SK-N-SH treated with all-trans-retinoic acid at 6 μM for 48 hours (cell line): ENCODE measurements around the gene SESN2.

Experiments used
- ARNTL ChIP-seq: fragments of 450-650 bp; formaldehyde crosslinking; IDR thresholded peaks from 2 replicates; pipeline ENCODE4 v1.5.0; 2020; ENCODE audit warnings: low read depth, mild to moderate bottlenecking, moderate library complexity, borderline replicate concordance
- CREB5 ChIP-seq: fragments of 250-450 bp; sonication (Bioruptor Pico); IDR thresholded peaks from 2 replicates; pipeline ENCODE4 v1.5.1; 2020; ENCODE audit warnings: low read depth, mild to moderate bottlenecking, moderate library complexity
- CSDC2 ChIP-seq: fragments of 250-450 bp; sonication (Bioruptor Pico); IDR thresholded peaks from 2 replicates; pipeline ENCODE4 v1.5.0; 2020; ENCODE audit warnings: mild to moderate bottlenecking, moderate library complexity
- GLIS3 ChIP-seq: fragments of 250-450 bp; sonication (Bioruptor Pico); IDR thresholded peaks from 2 replicates; pipeline ENCODE4 v1.5.0; 2020; ENCODE audit warnings: mild to moderate bottlenecking, moderate library complexity
- OSR1 ChIP-seq: fragments of 250-450 bp; sonication (Bioruptor Pico); IDR thresholded peaks from 2 replicates; pipeline ENCODE4 v1.8.0; 2022; ENCODE audit warnings: moderate library complexity, mild to moderate bottlenecking, inconsistent platforms
- PATZ1 ChIP-seq: fragments of 250-450 bp; sonication (Bioruptor Pico); IDR thresholded peaks from 2 replicates; pipeline ENCODE4 v1.8.0; 2020; ENCODE audit warnings: mild to moderate bottlenecking, moderate library complexity, borderline replicate concordance
- PPARA ChIP-seq: fragments of 250-450 bp; sonication (Bioruptor Pico); IDR thresholded peaks from 2 replicates; pipeline ENCODE4 v1.5.0; 2020; ENCODE audit warnings: mild to moderate bottlenecking, borderline replicate concordance
- RARB ChIP-seq: fragments of 250-450 bp; sonication (Bioruptor Pico); IDR thresholded peaks from 2 replicates; pipeline ENCODE4 v1.8.0; 2021; ENCODE audit warnings: mild to moderate bottlenecking, moderate library complexity
- TCF4 ChIP-seq: fragments of 250-450 bp; sonication (Bioruptor Pico); IDR thresholded peaks from 2 replicates; pipeline ENCODE4 v1.8.0; 2021; ENCODE audit warnings: mild to moderate bottlenecking, moderate library complexity, borderline replicate concordance
- TOX ChIP-seq: fragments of 250-450 bp; sonication (Bioruptor Pico); IDR thresholded peaks from 2 replicates; pipeline ENCODE4 v1.8.0; 2021; ENCODE audit warnings: mild to moderate bottlenecking, moderate library complexity, borderline replicate concordance
- ZFP30 ChIP-seq: fragments of 450-650 bp; formaldehyde crosslinking; IDR thresholded peaks from 2 replicates; pipeline ENCODE4 v1.5.0; 2022; ENCODE audit warnings: mild to moderate bottlenecking, moderate library complexity
- ZNF565 ChIP-seq: fragments of 450-650 bp; formaldehyde crosslinking; conservative IDR thresholded peaks from 2 replicates; pipeline ENCODE4 v1.5.0; 2020; ENCODE audit warnings: low read depth, mild to moderate bottlenecking, moderate library complexity
- ZNF70 ChIP-seq: fragments of 450-650 bp; formaldehyde crosslinking; IDR thresholded peaks from 2 replicates; pipeline ENCODE4 v1.5.0; 2020; ENCODE audit warnings: mild to moderate bottlenecking, moderate library complexity

DNA sequence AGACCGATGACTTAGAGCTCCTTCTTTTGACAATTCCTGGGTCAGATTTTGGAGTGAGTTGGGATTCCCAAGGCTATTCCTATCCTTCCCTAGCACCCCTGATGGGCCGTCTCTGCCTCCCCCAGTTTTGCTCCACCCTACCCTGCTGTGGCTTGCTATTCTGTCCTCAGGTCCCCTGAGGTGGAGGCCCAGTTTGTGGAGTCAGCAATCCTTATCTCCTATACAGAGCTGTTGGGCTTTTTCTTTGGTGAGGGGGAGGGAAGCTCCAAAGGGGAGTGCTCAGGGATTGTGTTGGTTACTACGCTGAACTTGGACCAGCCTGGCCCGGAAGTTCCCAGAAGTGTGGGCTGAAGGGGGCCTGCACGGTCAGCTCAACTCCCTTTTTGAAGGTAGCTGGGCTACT, 7.6 kb downstream of the SESN2 start:
- TF ChIP-seq TOX (CRISPR knock-in tag) (no peak), ZNF70 (no peak), ARNTL (CRISPR knock-in tag) (no peak), CREB5 (CRISPR knock-in tag) (no peak), ZFP30 (CRISPR knock-in tag) (no peak), TCF4 (CRISPR knock-in tag) (no peak), OSR1 (CRISPR knock-in tag) (no peak), GLIS3 (CRISPR knock-in tag) (no peak), RARB (CRISPR knock-in tag) (no peak), CSDC2 (CRISPR knock-in tag) (no peak), PPARA (no peak), PATZ1 (CRISPR knock-in tag) (no peak), ZNF565 (CRISPR knock-in tag) (no peak)
